ENCODE results near the gene CLDN4. TPM values are rescaled to one million over a fixed set of nuclear protein-coding genes. Genes with fewer than 3 reads are reported as not detected.
A peak's percentile ranks its signal among the peaks of the same experiment; 100 is the strongest.
"Not testable (repeated sequence)": the region's sequence is repeated elsewhere in the genome, so short reads cannot be mapped to it uniquely, and the experiment has no call there.

Gene CLDN4
- total RNA-seq, 4 donors from 2014 or later = 208 to 533 (median 298) TPM

- intact Hi-C loops (cut with DNase I; ENCODE audit: low total_unique reads) = loop anchor here (5.0 kb wide), 1 partner anchor 107 kb away; the partner anchor contains the start of gene ABHD11
- no peak for TF ChIP-seq CTCF (IDR thresholded peaks at IDR 0.05)
- TF ChIP-seq POLR2A (IDR thresholded peaks at IDR 0.05) = no peak
- no peak overlapping the region for H3K4me3 ChIP-seq (ENCODE audit: low read depth, poor library complexity, severe bottlenecking)
- no peak for DNase-seq (ENCODE audit: low spot score in 2 of 2)
- WGBS, 2 donors = 58 to 64% methylated on average over 9 of the region's 9 CpGs
Measured at GRCh38 chr7:73844131-73844547, 13.3 kb downstream of the CLDN4 start.

- intact Hi-C loops (cut with DNase I; ENCODE audit: low total_unique reads) = loop anchor here (5.0 kb wide), 1 partner anchor 108 kb away; the partner anchor contains the start of gene ABHD11
- no peak overlapping the region for H3K4me3 ChIP-seq (ENCODE audit: low read depth, poor library complexity, severe bottlenecking)
- TF ChIP-seq POLR2A (IDR thresholded peaks at IDR 0.05) (no peak), CTCF (IDR thresholded peaks at IDR 0.05) (no peak)
- DNase-seq (ENCODE audit: low spot score in 2 of 2) = no peak
- 80 to 81% methylated on average over 13 of the region's 13 CpGs for WGBS, 2 donors
Measured at GRCh38 chr7:73844848-73845460, 14.2 kb downstream of the CLDN4 start.

- H3K4me3 ChIP-seq (ENCODE audit: low read depth, poor library complexity, severe bottlenecking); intact Hi-C loops (cut with DNase I; ENCODE audit: low total_unique reads): not testable (repeated sequence)
- WGBS, 2 donors = 68 to 71% methylated on average over 12 of the region's 12 CpGs
- DNase-seq (ENCODE audit: low spot score in 2 of 2) = peak in 1 of 2 donors; percentile 55
Measured at GRCh38 chr7:73845701-73846195, 15.0 kb downstream of the CLDN4 start.

- intact Hi-C loops (cut with DNase I; ENCODE audit: low total_unique reads) = no loop called here
- 90 to 94% methylated on average over 10 of the region's 10 CpGs for WGBS, 2 donors
- TF ChIP-seq POLR2A (IDR thresholded peaks at IDR 0.05) = no peak
- TF ChIP-seq CTCF (IDR thresholded peaks at IDR 0.05) = no peak
- DNase-seq (ENCODE audit: low spot score in 2 of 2) = no peak
- H3K4me3 ChIP-seq (ENCODE audit: low read depth, poor library complexity, severe bottlenecking) = no peak overlapping the region
Measured at GRCh38 chr7:73847941-73848723, 17.3 kb downstream of the CLDN4 start.

- DNase-seq (ENCODE audit: low spot score in 2 of 2) = peak in 1 of 2 donors; percentile 87
- WGBS, 2 donors = 21 to 24% methylated on average over 4 of the region's 4 CpGs
- TF ChIP-seq CTCF (IDR thresholded peaks at IDR 0.05) = no peak
- TF ChIP-seq POLR2A (IDR thresholded peaks at IDR 0.05) = no peak
- H3K4me3 ChIP-seq (ENCODE audit: low read depth, poor library complexity, severe bottlenecking) = no peak overlapping the region
- intact Hi-C loops (cut with DNase I; ENCODE audit: low total_unique reads) = no loop called here
Measured at GRCh38 chr7:73850781-73851207, 20.0 kb downstream of the CLDN4 start.

Measured in lower leg skin (tissue), 4 donors.